Endothelial cell of umbilical vein (primary cell): ENCODE results near the gene LOXHD1. TPM values are rescaled to one million over a fixed set of nuclear protein-coding genes. Genes with fewer than 3 reads are reported as not detected.

Experiments
- BruUV-seq: library from RNA; stranded (reverse); fragments of 400-500 nt; replicated peaks from 2 replicates; lab custom pipeline; 2021; lab: Mats Ljungman, UMichigan
- CTCF ChIA-PET: fragments of 300-600, 350-600 bp; sonication (Branson Sonifier 250); formaldehyde crosslinking; loops from one replicate; lab custom pipeline; 2021; ENCODE audit warnings: antibody characterized with exemption, inconsistent platforms; lab: Charles Lee
- POLR2A ChIA-PET: fragments of 300-600, 350-600 bp; sonication (Branson Sonifier 250); formaldehyde crosslinking; loops from one replicate; lab custom pipeline; 2021; ENCODE audit warnings: antibody characterized with exemption, inconsistent platforms; lab: Charles Lee
- DNase-seq: peaks from one replicate; pipeline ENCODE4 v3.0.0-alpha.2; 2011; ENCODE audit warnings: low read depth, low spot score
- FAIRE-seq: peaks from 2 replicates; lab custom pipeline; 2011; peaks lifted over from hg19 to GRCh38; lab: Jason Lieb, UNC
- H2AFZ ChIP-seq: 2 replicates; pipeline ENCODE4 v1.6.0; 2012; ENCODE audit warnings: low read depth, low read length, control low read depth, inconsistent platforms
- H3K27ac ChIP-seq: 2 replicates; pipeline ENCODE4 v1.5.1; 2011; ENCODE audit warnings: low read depth, mild to moderate bottlenecking, control low read depth, low read length, moderate library complexity; ENCODE audit not compliant: insufficient read depth
- H3K27me3 ChIP-seq, 2 experiments: 2 replicates each; pipeline versions ENCODE4 v1.6.0 to v1.6.1; 2011; ENCODE audit warnings: low read length in 2 of 2, mixed read lengths in 1 of 2; ENCODE audit not compliant: control insufficient read depth in 2 of 2, insufficient read depth in 2 of 2
- H3K36me3 ChIP-seq, 2 experiments: 2 replicates in 1 of 2; 3 replicates in 1 of 2; pipeline ENCODE4 v1.5.1; 2011; ENCODE audit warnings: low read length in 2 of 2, mild to moderate bottlenecking in 1 of 2, moderate library complexity in 1 of 2; ENCODE audit not compliant: control insufficient read depth in 2 of 2, insufficient read depth in 2 of 2; ENCODE audit errors: extremely low read depth in 1 of 2
- H3K4me1 ChIP-seq: 3 replicates; pipeline ENCODE4 v1.5.1; 2011; ENCODE audit warnings: mild to moderate bottlenecking, low read length; ENCODE audit not compliant: control insufficient read depth, insufficient read depth; ENCODE audit errors: extremely low read depth
- H3K4me2 ChIP-seq: 2 replicates; pipeline ENCODE4 v1.6.1; 2011; ENCODE audit warnings: low read length, control low read depth, mixed read lengths; ENCODE audit not compliant: insufficient read depth
- H3K4me3 ChIP-seq, 3 experiments: fragments of 200-600 bp in 1 of 3; sonication (generic), shearing (Covaris generic) in 1 of 3; replicated peaks in 1 of 3; 2 replicates each; pipeline ENCODE4 v1.5.1; 2011 to 2016; ENCODE audit warnings: control low read depth in 3 of 3, low read length in 3 of 3, mild to moderate bottlenecking in 2 of 3, inconsistent platforms in 1 of 3, low read depth in 1 of 3, moderate library complexity in 1 of 3; ENCODE audit not compliant: insufficient read depth in 1 of 3
- H3K79me2 ChIP-seq: 2 replicates; pipeline ENCODE4 v1.6.0; 2012; ENCODE audit warnings: low read length, inconsistent platforms; ENCODE audit not compliant: control insufficient read depth, insufficient read depth
- H3K9ac ChIP-seq: replicated peaks from 2 replicates; pipeline ENCODE3; 2011; ENCODE audit warnings: low read length, control low read depth; ENCODE audit not compliant: insufficient read depth; ENCODE audit errors: extremely low read depth
- H3K9me1 ChIP-seq: replicated peaks from 3 replicates; pipeline ENCODE4 v1.6.0; 2011; ENCODE audit warnings: mild to moderate bottlenecking, low read length; ENCODE audit not compliant: control insufficient read depth, insufficient read depth; ENCODE audit errors: extremely low read depth
- H3K9me3 ChIP-seq: replicated peaks from 2 replicates; pipeline ENCODE4 v1.5.1; 2012; ENCODE audit warnings: low read length, inconsistent platforms; ENCODE audit not compliant: control insufficient read depth, insufficient read depth
- H4K20me1 ChIP-seq: replicated peaks from 2 replicates; pipeline ENCODE3; 2011; ENCODE audit warnings: mild to moderate bottlenecking, low read length; ENCODE audit not compliant: control insufficient read depth, insufficient read depth; ENCODE audit errors: extremely low read depth
- EZH2 ChIP-seq: IDR thresholded peaks from 2 replicates; pipeline ENCODE4 v1.6.1; 2012; ENCODE audit warnings: borderline replicate concordance, low read depth, mild to moderate bottlenecking, moderate library complexity, low read length, inconsistent platforms; ENCODE audit not compliant: severe bottlenecking
- FOS ChIP-seq: IDR thresholded peaks from 2 replicates; pipeline ENCODE4 v1.6.1; 2011; ENCODE audit warnings: mild to moderate bottlenecking, low read length, moderate library complexity, borderline replicate concordance; ENCODE audit not compliant: insufficient read depth
- GATA2 ChIP-seq: IDR thresholded peaks from 2 replicates; pipeline ENCODE4 v1.7.0; 2011; ENCODE audit warnings: low read depth, mild to moderate bottlenecking, moderate library complexity, mixed read lengths, low read length; ENCODE audit not compliant: insufficient read length, insufficient read depth
- JUN ChIP-seq: IDR thresholded peaks from 2 replicates; pipeline ENCODE4 v1.6.1; 2011; ENCODE audit warnings: borderline replicate concordance, low read depth; ENCODE audit not compliant: insufficient read length, insufficient read depth
- MYC ChIP-seq: IDR thresholded peaks from one replicate; pipeline ENCODE4 v1.6.1; 2011; ENCODE audit warnings: mild to moderate bottlenecking, low read depth, low read length
- POLR2A ChIP-seq: IDR thresholded peaks from 2 replicates; pipeline ENCODE4 v1.6.1; 2012; ENCODE audit warnings: low read depth, mild to moderate bottlenecking, control low read depth, low read length
- POLR2AphosphoS5 ChIP-seq: IDR thresholded peaks from 2 replicates; pipeline ENCODE4 v1.6.1; 2012; ENCODE audit warnings: low read depth, mild to moderate bottlenecking, control low read depth, low read length, moderate library complexity; ENCODE audit not compliant: insufficient read depth
- dilution Hi-C: fragments of 300-500 bp; cut with MboI; formaldehyde crosslinking; loops from one replicate; pipeline ENCODE4 v1.15.0; 2019; ENCODE audit warnings: low sequenced_read_pairs; ENCODE audit not compliant: extremely low pct_ligation_motif_present
- intact Hi-C: fragments of 100-400 bp; cut with micrococcal nuclease; formaldehyde crosslinking; loops from one replicate; pipeline ENCODE4 v1.10.0; 2022
- polyA plus RNA-seq, 4 experiments: library from polyadenylated mRNA; depleted of rRNA in 3 of 4; stranded (reverse) in 3 of 4; unstranded in 1 of 4; fragments of >200 nt; gene quantifications; 2 replicates each; pipeline versions ENCODE4 v1.2.1 to v1.2.3, GENCODE V29; 2011 to 2012; ENCODE audit warnings: missing spikeins in 1 of 4
- total RNA-seq: library from RNA; stranded (reverse); gene quantifications from 2 replicates; pipeline ENCODE4 v1.2.3, GENCODE V29; 2021
- TF ChIP-seq, protein P1 (sequence below): IDR thresholded peaks from 2 replicates; pipeline ENCODE4 v1.6.1; 2011; ENCODE audit not compliant: insufficient read depth, insufficient read length
- TF ChIP-seq, protein P2 (sequence below), 2 donors: IDR thresholded peaks; 1 replicate in 1 of 2; 2 replicates in 1 of 2; pipeline ENCODE4 v1.5.1; 2011; ENCODE audit warnings: low read length in 2 of 2, mild to moderate bottlenecking in 2 of 2, moderate library complexity in 2 of 2, control low read depth in 1 of 2, inconsistent platforms in 1 of 2, low read depth in 1 of 2; ENCODE audit not compliant: insufficient read depth in 1 of 2; ENCODE audit errors: extremely low read depth in 1 of 2

LOXHD1 gene
- total and polyA plus RNA-seq, 2 donors (not counting 3 experiments of a cell fraction or from before 2014, with no cell fraction given) = not detected

DNA sequence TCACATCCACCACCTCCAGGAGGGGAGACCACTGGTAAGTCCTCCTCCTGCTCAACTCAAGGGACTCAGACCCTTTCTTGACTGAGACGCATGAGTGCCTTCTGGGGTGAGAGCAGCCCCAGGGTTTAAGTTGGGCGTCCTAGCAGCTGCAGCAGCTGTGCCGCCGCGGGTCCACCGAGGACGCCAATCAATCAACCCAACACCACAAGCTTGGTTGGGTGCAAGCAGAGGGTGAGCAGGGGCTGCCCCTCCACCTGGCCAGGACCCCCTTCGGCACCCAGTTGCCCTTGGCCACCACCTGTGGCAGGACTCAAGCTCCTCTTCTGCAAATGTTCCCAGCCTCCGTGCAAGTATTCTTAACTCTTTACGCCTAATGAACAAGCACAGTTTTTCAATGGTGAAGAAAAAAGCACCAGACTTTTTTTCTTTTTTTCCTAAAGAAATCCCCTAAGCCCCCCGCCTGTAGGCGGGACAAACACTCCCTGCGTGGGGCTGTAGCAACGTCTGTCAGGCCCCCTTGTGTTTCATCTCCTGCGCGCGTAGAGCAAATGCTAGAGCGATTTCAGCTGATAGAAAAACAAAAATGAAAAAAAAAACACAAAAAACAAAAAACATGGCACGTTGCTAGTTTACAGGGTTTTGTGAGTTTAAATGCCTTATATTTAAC lies 197.1 kb downstream of the LOXHD1 start:
- H3K36me3 ChIP-seq = no peaks in the 10 kb centered on the region
- intact Hi-C loops (no loop called here), dilution Hi-C loops (no loop called here)
- no peaks in the 10 kb centered on the region for H3K9me3 ChIP-seq
- no peaks in the 10 kb centered on the region for H3K27me3 ChIP-seq
- POLR2A ChIA-PET = no interaction called here
- FAIRE-seq (no peak), DNase-seq (no peak)
- H3K9ac ChIP-seq = no peak overlapping the region
- no peaks in the 10 kb centered on the region for H3K4me1 ChIP-seq
- H2AFZ ChIP-seq = no peak overlapping the region
- H3K9me1 ChIP-seq = no peaks in the 10 kb centered on the region
- H4K20me1 ChIP-seq = no peaks in the 10 kb centered on the region
- no peak overlapping the region for H3K4me3 ChIP-seq
- CTCF ChIA-PET = interaction anchor here (1.5 kb wide), 1 partner anchor 286 kb away, joined by 4 read pairs; a partner anchor contains a TSS
- H3K79me2 ChIP-seq = no peaks in the 10 kb centered on the region
- TF ChIP-seq FOS = no peak
- no peak for TF ChIP-seq GATA2
- TF ChIP-seq, protein P1, sequence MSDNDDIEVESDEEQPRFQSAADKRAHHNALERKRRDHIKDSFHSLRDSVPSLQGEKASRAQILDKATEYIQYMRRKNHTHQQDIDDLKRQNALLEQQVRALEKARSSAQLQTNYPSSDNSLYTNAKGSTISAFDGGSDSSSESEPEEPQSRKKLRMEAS = no peak
- TF ChIP-seq JUN = no peak
- TF ChIP-seq, protein P2, sequence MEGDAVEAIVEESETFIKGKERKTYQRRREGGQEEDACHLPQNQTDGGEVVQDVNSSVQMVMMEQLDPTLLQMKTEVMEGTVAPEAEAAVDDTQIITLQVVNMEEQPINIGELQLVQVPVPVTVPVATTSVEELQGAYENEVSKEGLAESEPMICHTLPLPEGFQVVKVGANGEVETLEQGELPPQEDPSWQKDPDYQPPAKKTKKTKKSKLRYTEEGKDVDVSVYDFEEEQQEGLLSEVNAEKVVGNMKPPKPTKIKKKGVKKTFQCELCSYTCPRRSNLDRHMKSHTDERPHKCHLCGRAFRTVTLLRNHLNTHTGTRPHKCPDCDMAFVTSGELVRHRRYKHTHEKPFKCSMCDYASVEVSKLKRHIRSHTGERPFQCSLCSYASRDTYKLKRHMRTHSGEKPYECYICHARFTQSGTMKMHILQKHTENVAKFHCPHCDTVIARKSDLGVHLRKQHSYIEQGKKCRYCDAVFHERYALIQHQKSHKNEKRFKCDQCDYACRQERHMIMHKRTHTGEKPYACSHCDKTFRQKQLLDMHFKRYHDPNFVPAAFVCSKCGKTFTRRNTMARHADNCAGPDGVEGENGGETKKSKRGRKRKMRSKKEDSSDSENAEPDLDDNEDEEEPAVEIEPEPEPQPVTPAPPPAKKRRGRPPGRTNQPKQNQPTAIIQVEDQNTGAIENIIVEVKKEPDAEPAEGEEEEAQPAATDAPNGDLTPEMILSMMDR (IDR thresholded peaks at IDR 0.05; ENCODE audit: extremely low read depth in 1 of 2, insufficient read depth in 1 of 2, low read depth in 1 of 2, low read length in 2 of 2) = no peak
- no peak for TF ChIP-seq POLR2AphosphoS5
- TF ChIP-seq MYC = no peak
- no peak for TF ChIP-seq POLR2A
- no peak for TF ChIP-seq EZH2
- no peak overlapping the region for H3K27ac ChIP-seq
- no TSS peak for BruUV-seq
- no peak overlapping the region for H3K4me2 ChIP-seq
